K562 (cell line): Measurements from ENCODE around the gene SH3PXD2B. TPM values are rescaled to one million over a fixed set of nuclear protein-coding genes. Genes with fewer than 3 reads are reported as not detected.

Experiments
- ATAC-seq: fragments of 200-7000 bp; cut with Tn5 transposase; 3 replicates; pipeline ENCODE4 v1.9.1; 2020; ENCODE audit warnings: moderate library complexity
- BruUV-seq: library from RNA; stranded (reverse); fragments of 400-500 nt; replicated peaks from 2 replicates; lab custom pipeline; 2021; lab: Mats Ljungman, UMichigan
- CTCF ChIA-PET: fragments of 300-600 bp; formaldehyde crosslinking; extraction: SDS; loops from one replicate; lab custom pipeline; 2021; ENCODE audit warnings: low intra/inter-chr PET ratio; lab: Yijun Ruan, JAX
- POLR2A ChIA-PET: fragments of 300-600, 350-650 bp; sonication (Branson Sonifier 250); formaldehyde crosslinking; extraction: SDS; loops from one replicate; lab custom pipeline; 2021; ENCODE audit warnings: antibody characterized with exemption, inconsistent platforms; lab: Yijun Ruan, JAX
- DNase-seq, 4 experiments: peaks; one replicate each; pipeline versions ENCODE4 v3.0.0 to v3.0.0-alpha.2; 2011 to 2018; ENCODE audit warnings: low spot score in 3 of 4, mixed read lengths in 3 of 4; ENCODE audit errors: extremely low read depth in 1 of 4
- FAIRE-seq: peaks from 2 replicates; lab custom pipeline; 2011; peaks lifted over from hg19 to GRCh38; lab: Jason Lieb, UNC
- H2AFZ ChIP-seq: 2 replicates; pipeline ENCODE4 v1.6.0; 2011; ENCODE audit warnings: low read depth, low read length, control low read depth, inconsistent platforms
- H3K27ac ChIP-seq: fragments of 200-600 bp; 3 replicates; pipeline ENCODE4 v1.8.0; 2011; ENCODE audit warnings: low read depth, mild to moderate bottlenecking, control low read depth, inconsistent platforms, low read length, moderate library complexity, mixed read lengths; ENCODE audit errors: extremely low read depth
- H3K27me3 ChIP-seq, 2 experiments: fragments of 300-600 bp in 1 of 2; 2 replicates in 1 of 2; 3 replicates in 1 of 2; pipeline versions ENCODE4 v1.6.0 to v1.8.0; 2011; ENCODE audit warnings: inconsistent platforms in 2 of 2, low read length in 2 of 2, mild to moderate bottlenecking in 1 of 2, mixed read lengths in 1 of 2, moderate library complexity in 1 of 2; ENCODE audit not compliant: control insufficient read depth in 2 of 2, insufficient read depth in 2 of 2
- H3K36me3 ChIP-seq: fragments of 300-600 bp; 3 replicates; pipeline ENCODE4 v1.8.0; 2011; ENCODE audit warnings: mild to moderate bottlenecking, low read length, inconsistent platforms; ENCODE audit not compliant: control insufficient read depth, insufficient read depth
- H3K4me1 ChIP-seq, 2 experiments: fragments of 200-600 bp in 1 of 2; replicated peaks in 1 of 2; 2 replicates in 1 of 2; 3 replicates in 1 of 2; pipeline versions ENCODE4 v1.5.1 to v1.8.0; 2011; ENCODE audit warnings: inconsistent platforms in 2 of 2, low read length in 2 of 2, mild to moderate bottlenecking in 1 of 2, mixed read lengths in 1 of 2, moderate library complexity in 1 of 2; ENCODE audit not compliant: control insufficient read depth in 2 of 2, insufficient read depth in 2 of 2
- H3K4me2 ChIP-seq: 2 replicates; pipeline ENCODE4 v1.6.1; 2011; ENCODE audit warnings: low read length, control low read depth, inconsistent platforms, mixed read lengths; ENCODE audit not compliant: insufficient read depth
- H3K4me3 ChIP-seq: fragments of 200-600 bp; sonication (generic), shearing (Covaris generic); 2 replicates; pipeline ENCODE4 v1.5.1; 2016; ENCODE audit warnings: control low read depth, inconsistent platforms
- H3K79me2 ChIP-seq: fragments of 200-600 bp; 3 replicates; pipeline ENCODE4 v1.8.0; 2011; ENCODE audit warnings: low read length, inconsistent platforms; ENCODE audit not compliant: control insufficient read depth, insufficient read depth
- H3K9ac ChIP-seq, 2 experiments: 2 replicates each; pipeline versions ENCODE4 v1.6.0 to v1.6.1; 2011; ENCODE audit warnings: low read depth in 2 of 2, low read length in 2 of 2, control low read depth in 1 of 2, inconsistent platforms in 1 of 2, mild to moderate bottlenecking in 1 of 2, mixed read lengths in 1 of 2; ENCODE audit not compliant: insufficient read depth in 1 of 2
- H3K9me1 ChIP-seq: one replicate; pipeline ENCODE4 v1.6.0; 2011; ENCODE audit warnings: inconsistent platforms, mild to moderate bottlenecking, low read length, moderate library complexity; ENCODE audit not compliant: control insufficient read depth, insufficient read depth
- H3K9me3 ChIP-seq: replicated peaks from 2 replicates; pipeline ENCODE4 v1.5.1; 2011; ENCODE audit warnings: low read depth, low read length, inconsistent platforms; ENCODE audit not compliant: control insufficient read depth, insufficient read depth
- H4K20me1 ChIP-seq: replicated peaks from 2 replicates; pipeline ENCODE4 v1.6.1; 2011; ENCODE audit warnings: low read length, inconsistent platforms, mixed read lengths; ENCODE audit not compliant: control insufficient read depth, insufficient read depth
- ERF ChIP-seq: fragments of 450-650 bp; formaldehyde crosslinking; IDR thresholded peaks from 2 replicates; pipeline ENCODE4 v1.4.0; 2020; ENCODE audit warnings: mild to moderate bottlenecking, mixed read lengths
- EWSR1 ChIP-seq: fragments of 450-650 bp; IDR thresholded peaks from 2 replicates; pipeline ENCODE4 v1.6.1; 2018; ENCODE audit warnings: borderline replicate concordance, mild to moderate bottlenecking, low read depth, moderate library complexity; ENCODE audit not compliant: partially characterized antibody
- FOSL1 ChIP-seq: fragments of 200-800 bp; sonication (Bioruptor generic); conservative IDR thresholded peaks from 2 replicates; pipeline ENCODE4 v1.6.1; 2016; ENCODE audit warnings: missing genetic modification characterization, missing compliant biosample characterization
- IRF2 ChIP-seq: sonication (generic); formaldehyde crosslinking; IDR thresholded peaks from 2 replicates; pipeline ENCODE4 v1.8.1; 2022; ENCODE audit warnings: mild to moderate bottlenecking, missing genetic modification reagents
- KLF13 ChIP-seq: fragments of 450-650 bp; IDR thresholded peaks from 2 replicates; pipeline ENCODE4 v1.6.1; 2016; ENCODE audit warnings: missing genetic modification characterization, low read depth, mild to moderate bottlenecking, missing compliant biosample characterization, moderate library complexity, borderline replicate concordance
- PTBP1 ChIP-seq: fragments of 200-400 bp; formaldehyde crosslinking; IDR thresholded peaks from 2 replicates; pipeline ENCODE4 v1.6.1; 2017; ENCODE audit warnings: low read depth, low read length
- RBM22 ChIP-seq: fragments of 200-400 bp; formaldehyde crosslinking; IDR thresholded peaks from 2 replicates; pipeline ENCODE4 v1.6.1; 2018; ENCODE audit warnings: low read length, low read depth; ENCODE audit not compliant: poor library complexity, severe bottlenecking
- RCOR1 ChIP-seq, 2 experiments: IDR thresholded peaks; 2 replicates each; pipeline ENCODE4 v1.6.1; 2012; ENCODE audit warnings: low read depth in 2 of 2, low read length in 2 of 2, borderline replicate concordance in 1 of 2, improper control_type of control experiment in 1 of 2
- SAFB2 ChIP-seq: fragments of 200-400 bp; formaldehyde crosslinking; IDR thresholded peaks from 2 replicates; pipeline ENCODE4 v1.6.1; 2018; ENCODE audit warnings: borderline replicate concordance, low read length, low read depth, moderate library complexity; ENCODE audit not compliant: severe bottlenecking
- STAG1 ChIP-seq: sonication (generic); formaldehyde crosslinking; IDR thresholded peaks from 2 replicates; pipeline ENCODE4 v1.5.0; 2020; ENCODE audit warnings: missing genetic modification reagents, borderline replicate concordance
- TGIF2 ChIP-seq: sonication (generic); formaldehyde crosslinking; IDR thresholded peaks from 2 replicates; pipeline ENCODE4 v1.8.1; 2022; ENCODE audit warnings: mild to moderate bottlenecking, missing genetic modification reagents, moderate library complexity
- ZBTB17 ChIP-seq: fragments of 450-650 bp; formaldehyde crosslinking; IDR thresholded peaks from 2 replicates; pipeline ENCODE4 v1.4.0; 2020; ENCODE audit warnings: mild to moderate bottlenecking
- ZNF165 ChIP-seq: fragments of 250-450 bp; sonication (Bioruptor Pico); IDR thresholded peaks from 2 replicates; pipeline ENCODE4 v1.4.0; 2020; ENCODE audit warnings: borderline replicate concordance
- ZNF57 ChIP-seq: fragments of 450-650 bp; formaldehyde crosslinking; IDR thresholded peaks from 2 replicates; pipeline ENCODE4 v1.4.0; 2020; ENCODE audit warnings: mild to moderate bottlenecking, moderate library complexity
- ZNF764 ChIP-seq: fragments of 250-450 bp; sonication (Bioruptor Pico); IDR thresholded peaks from 2 replicates; pipeline ENCODE4 v1.4.0; 2020; ENCODE audit warnings: low read depth, mild to moderate bottlenecking, moderate library complexity
- WGBS: fragments of 100-300 bp; shearing (Covaris generic); methylation state at CpG from one replicate; pipeline ENCODE4 v1.1.6; 2016; ENCODE audit warnings: low coverage, mixed read lengths; ENCODE audit not compliant: insufficient coverage; ENCODE audit errors: missing lambda C conversion rate; 5-methylcytosine and 5-hydroxymethylcytosine counted together
- in situ Hi-C: fragments of 300-500 bp; cut with MboI; formaldehyde crosslinking; loops from 4 replicates; pipeline ENCODE4 v1.15.0; 2018; ENCODE audit warnings: inconsistent platforms, mixed read lengths
- intact Hi-C: fragments of 100-400 bp; cut with micrococcal nuclease; formaldehyde crosslinking; loops from 2 replicates; pipeline ENCODE4 v1.14.2; 2022
- polyA plus RNA-seq, 8 experiments: library from polyadenylated mRNA; depleted of rRNA in 4 of 8; stranded (reverse) in 5 of 8; unstranded in 3 of 8; fragments of >200 nt; fragmentation: Nextera tagmentation in 2 of 8; fragmentation: Illumina TruSeq in 1 of 8; extraction: Ambion mirVana in 2 of 8; extraction: Trizol in 1 of 8; gene quantifications; 2 replicates each; pipeline versions ENCODE4 v1.2.1 to v1.2.3, GENCODE V29; 2011 to 2014; ENCODE audit warnings: inconsistent platforms in 1 of 8, missing spikeins in 1 of 8
- total RNA-seq, 7 experiments: library from RNA; depleted of rRNA in 6 of 7; stranded (reverse); fragments of >200 nt in 6 of 7; fragmentation: Illumina TruSeq in 2 of 7; extraction: Trizol in 2 of 7; gene quantifications; 2 replicates each; pipeline versions ENCODE4 v1.2.1 to v1.2.3, GENCODE V29; 2011 to 2021; ENCODE audit warnings: low replicate concordance in 1 of 7
- TF ChIP-seq, protein P1 (sequence below): fragments of 450-650 bp; formaldehyde crosslinking; IDR thresholded peaks from 2 replicates; pipeline ENCODE4 v1.4.0; 2020; ENCODE audit warnings: mild to moderate bottlenecking, mixed read lengths
- TF ChIP-seq, protein P2 (sequence below): fragments of 450-650 bp; formaldehyde crosslinking; IDR thresholded peaks from 2 replicates; pipeline ENCODE4 v1.4.0; 2022; ENCODE audit warnings: missing genetic modification characterization

SH3PXD2B gene
- total and polyA plus RNA-seq, 9 of the 15 experiments (the other 6 are each of a cell fraction or from before 2014, with no cell fraction given) = 0.04 to 0.66 (median 0.19) TPM

DNA sequence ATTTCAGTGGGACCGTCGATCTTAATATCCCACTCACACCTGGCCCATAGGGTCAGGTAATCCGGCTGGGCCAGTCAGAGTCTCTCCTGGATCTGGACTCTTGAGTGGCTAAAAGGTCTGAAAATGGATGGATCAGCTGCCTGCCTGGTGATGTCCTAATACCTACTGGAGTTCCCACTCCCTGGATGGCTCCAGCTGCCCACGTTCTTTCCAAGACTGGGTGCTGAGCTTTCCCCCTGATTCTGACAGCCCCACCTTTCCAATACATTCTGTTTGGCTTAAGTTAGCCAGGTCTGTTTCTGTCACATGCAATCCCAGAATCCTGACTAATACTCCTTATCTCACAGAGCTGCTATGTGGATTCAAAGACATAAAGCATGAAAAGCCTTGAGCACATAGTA lies 10.2 kb downstream of the SH3PXD2B start (continued):
- TF ChIP-seq FOSL1 (tag) (peak; percentile 3; the same call in 1 of the 2 replicates), ZNF165 (no peak), EWSR1 (no peak), ZBTB17 (CRISPR knock-in tag) (peak; percentile 7; the same call in 1 of the 2 replicates)

DNA sequence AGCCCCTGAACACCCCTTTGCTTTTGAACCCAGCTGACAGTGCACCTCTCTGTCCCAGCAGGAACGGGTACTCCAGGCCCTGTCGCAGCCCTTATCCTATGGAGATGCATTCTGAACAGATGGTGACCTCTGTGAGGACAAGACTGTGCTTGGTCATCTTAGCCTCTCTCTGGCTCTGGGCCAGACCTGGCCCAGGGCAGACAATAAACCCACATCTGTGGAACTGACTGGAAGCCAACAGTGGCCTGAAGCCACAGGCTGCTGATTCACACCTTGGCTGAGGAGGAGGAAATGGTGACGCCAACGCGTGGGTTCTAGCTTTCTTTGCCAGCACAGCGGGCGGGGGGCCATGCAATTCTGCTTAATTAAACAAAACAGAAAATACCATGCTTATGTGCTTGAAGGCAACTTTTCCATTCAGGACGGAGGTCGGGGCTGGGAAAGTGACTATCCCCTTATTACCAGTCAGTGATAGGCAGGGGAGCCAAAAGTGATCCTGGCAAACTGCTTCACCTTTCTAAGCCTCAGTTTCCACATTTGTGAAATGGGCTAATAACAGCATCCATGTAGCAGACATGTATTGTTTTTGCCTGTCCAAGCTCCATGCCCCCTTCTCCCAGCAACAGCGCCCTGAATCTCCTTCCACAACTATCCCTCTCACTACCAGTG lies 10.8 kb downstream of the SH3PXD2B start:
- Histone ChIP-seq H3K4me3 (no peak overlapping the region), H4K20me1 (peaks cover 3% of the 10 kb centered on the region; the same call in 1 of the 2 replicates), H2AFZ (no peak overlapping the region), H3K9me1 (no peaks in the 10 kb centered on the region), H3K4me1 (peaks cover 8 to 10% of the 10 kb centered on the region in 2 experiments), H3K9ac (no peak overlapping the region), H3K4me2 (no peak overlapping the region; the same call in 1 of the 2 replicates), H3K36me3 (no peaks in the 10 kb centered on the region), H3K27me3 (peaks cover 12 to 64% of the 10 kb centered on the region in 2 experiments; a peak in 3 of 5 replicates), H3K27ac (no peak overlapping the region), H3K9me3 (no peaks in the 10 kb centered on the region), H3K79me2 (no peaks in the 10 kb centered on the region)
- FAIRE-seq (no peak), DNase-seq (peak; percentile 33 to 65 (median 39)), ATAC-seq (peak; percentile 74)
- WGBS = 1% methylated on average over 8 of the region's 10 CpGs
- in situ Hi-C loops = no loop called here
- BruUV-seq = no TSS peak
- ChIA-PET POLR2A (interaction anchor here (0.7 to 1.2 kb wide), 4 partner anchors 18 to 133 kb away, joined by 3 to 4 read pairs (median 4); no protein-coding TSS in a partner anchor), CTCF (no interaction called here)
- intact Hi-C loops = no loop called here
- TF ChIP-seq RBM22 (no peak), ZNF764 (CRISPR knock-in tag) (no peak), TGIF2 (CRISPR knock-in tag) (no peak), KLF13 (no peak), ERF (CRISPR knock-in tag) (no peak), STAG1 (CRISPR knock-in tag) (no peak), SAFB2 (no peak), RCOR1 (IDR thresholded peaks at IDR 0.05; ENCODE audit: borderline replicate concordance in 1 of 2, low read depth in 2 of 2, low read length in 2 of 2) (peak in 1 of 2 experiments; percentile 80; a peak in 1 of 4 replicates), PTBP1 (no peak), ZNF57 (CRISPR knock-in tag) (no peak), IRF2 (CRISPR knock-in tag) (no peak)
- TF ChIP-seq, protein P1, sequence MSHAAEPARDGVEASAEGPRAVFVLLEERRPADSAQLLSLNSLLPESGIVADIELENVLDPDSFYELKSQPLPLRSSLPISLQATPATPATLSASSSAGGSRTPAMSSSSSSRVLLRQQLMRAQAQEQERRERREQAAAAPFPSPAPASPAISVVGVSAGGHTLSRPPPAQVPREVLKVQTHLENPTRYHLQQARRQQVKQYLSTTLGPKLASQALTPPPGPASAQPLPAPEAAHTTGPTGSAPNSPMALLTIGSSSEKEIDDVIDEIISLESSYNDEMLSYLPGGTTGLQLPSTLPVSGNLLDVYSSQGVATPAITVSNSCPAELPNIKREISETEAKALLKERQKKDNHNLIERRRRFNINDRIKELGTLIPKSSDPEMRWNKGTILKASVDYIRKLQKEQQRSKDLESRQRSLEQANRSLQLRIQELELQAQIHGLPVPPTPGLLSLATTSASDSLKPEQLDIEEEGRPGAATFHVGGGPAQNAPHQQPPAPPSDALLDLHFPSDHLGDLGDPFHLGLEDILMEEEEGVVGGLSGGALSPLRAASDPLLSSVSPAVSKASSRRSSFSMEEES (CRISPR knock-in tag) = no peak
- TF ChIP-seq, protein P2, sequence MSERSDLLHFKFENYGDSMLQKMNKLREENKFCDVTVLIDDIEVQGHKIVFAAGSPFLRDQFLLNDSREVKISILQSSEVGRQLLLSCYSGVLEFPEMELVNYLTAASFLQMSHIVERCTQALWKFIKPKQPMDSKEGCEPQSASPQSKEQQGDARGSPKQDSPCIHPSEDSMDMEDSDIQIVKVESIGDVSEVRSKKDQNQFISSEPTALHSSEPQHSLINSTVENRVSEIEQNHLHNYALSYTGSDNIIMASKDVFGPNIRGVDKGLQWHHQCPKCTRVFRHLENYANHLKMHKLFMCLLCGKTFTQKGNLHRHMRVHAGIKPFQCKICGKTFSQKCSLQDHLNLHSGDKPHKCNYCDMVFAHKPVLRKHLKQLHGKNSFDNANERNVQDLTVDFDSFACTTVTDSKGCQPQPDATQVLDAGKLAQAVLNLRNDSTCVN (CRISPR knock-in tag) = no peak
